HL-60 (cell line): ENCODE measurements around the gene MALT1.

Experiments used
- DNase-seq, 2 experiments: peaks; one replicate each; pipeline ENCODE4 v3.0.0-alpha.2; 2010 to 2020; ENCODE audit warnings: low read depth in 1 of 2, low spot score in 1 of 2
- H3K27ac ChIP-seq: fragments of 250-450 bp; sonication (Bioruptor Pico); replicated peaks from 2 replicates; pipeline ENCODE4 v1.5.1; 2020; ENCODE audit warnings: mild to moderate bottlenecking, moderate library complexity
- H3K27me3 ChIP-seq: fragments of 250-450 bp; sonication (Bioruptor Pico); 2 replicates; pipeline ENCODE4 v1.5.1; 2021; ENCODE audit warnings: mild to moderate bottlenecking, moderate library complexity; ENCODE audit not compliant: insufficient read depth, poor library complexity, severe bottlenecking
- H3K4me3 ChIP-seq: replicated peaks from 2 replicates; pipeline ENCODE4 v1.5.1; 2011; ENCODE audit warnings: mild to moderate bottlenecking, control low read depth, low read length; ENCODE audit not compliant: insufficient read depth
- CTCF ChIP-seq: IDR thresholded peaks from one replicate; pipeline ENCODE4 v1.5.1; 2011; ENCODE audit warnings: low read length, control low read depth, inconsistent platforms; ENCODE audit not compliant: insufficient read depth
- GABPA ChIP-seq: IDR thresholded peaks from 2 replicates; pipeline ENCODE4 v1.6.1; 2012; ENCODE audit warnings: low read depth
- POLR2AphosphoS5 ChIP-seq: IDR thresholded peaks from 2 replicates; pipeline ENCODE4 v1.6.1; 2012; ENCODE audit warnings: low read depth
- REST ChIP-seq: IDR thresholded peaks from 2 replicates; pipeline ENCODE4 v1.6.1; 2012; ENCODE audit warnings: low read depth; ENCODE audit not compliant: insufficient replicate concordance
- SPI1 ChIP-seq: IDR thresholded peaks from 2 replicates; pipeline ENCODE4 v1.6.1; 2012; ENCODE audit warnings: low read depth, mild to moderate bottlenecking, borderline replicate concordance

Gene MALT1

GRCh38 chr18:58753976-58754375 is 82.7 kb downstream of the MALT1 start:
- no peak overlapping the region for H3K27ac ChIP-seq
- H3K27me3 ChIP-seq = no peaks in the 10 kb centered on the region
- no peak for TF ChIP-seq POLR2AphosphoS5
- no peak for TF ChIP-seq REST
- TF ChIP-seq GABPA = no peak
- DNase-seq = no peak
- H3K4me3 ChIP-seq = no peak overlapping the region

GRCh38 chr18:58754544-58755068 is 83.3 kb downstream of the MALT1 start:
- Histone ChIP-seq H3K27me3 (no peaks in the 10 kb centered on the region), H3K27ac (no peak overlapping the region), H3K4me3 (no peak overlapping the region)
- no peak for TF ChIP-seq CTCF
- peak; percentile 80 for TF ChIP-seq POLR2AphosphoS5
- no peak for TF ChIP-seq GABPA
- peak; percentile 16; the same call in 1 of the 2 replicates for TF ChIP-seq SPI1
- TF ChIP-seq REST = no peak
- peak in 1 of 2 experiments; percentile 80 for DNase-seq

DNA sequence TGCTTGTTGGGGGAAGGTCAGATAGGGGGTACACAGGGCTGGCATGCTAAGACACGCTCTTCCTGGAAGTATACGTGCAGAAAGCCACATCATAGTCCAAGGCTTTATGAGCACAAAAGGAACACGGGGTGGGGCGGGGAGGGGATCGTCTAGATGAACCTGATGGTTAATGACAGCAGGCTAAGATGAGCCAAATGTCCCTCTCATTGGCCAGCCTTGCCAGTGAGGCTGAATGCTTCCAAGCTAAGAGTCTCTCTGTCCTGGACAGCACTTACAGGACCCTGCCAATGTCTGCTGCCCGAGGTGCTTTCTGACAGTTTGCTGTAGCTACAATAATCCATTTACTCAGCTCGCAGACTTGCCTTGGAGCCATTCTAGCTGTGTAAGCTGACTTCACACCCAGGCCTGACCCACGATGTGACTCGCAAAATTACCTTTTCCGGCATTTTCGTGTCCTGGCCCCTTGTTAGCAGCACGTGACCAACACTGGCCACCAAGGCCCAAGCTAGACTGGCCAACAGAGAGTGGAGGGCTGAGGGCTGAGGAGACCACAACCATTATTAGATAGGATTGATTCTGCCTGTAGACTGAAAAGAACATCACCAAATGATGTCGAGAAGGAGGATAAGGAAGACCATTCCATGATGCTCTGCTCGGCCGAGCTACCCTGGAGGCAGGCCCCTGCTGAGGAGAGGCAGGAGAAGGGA is 84.2 kb downstream of the MALT1 start:
- no peak for DNase-seq
- TF ChIP-seq SPI1 = no peak
- no peak for TF ChIP-seq CTCF
- no peak for TF ChIP-seq GABPA
- TF ChIP-seq REST = no peak
- Histone ChIP-seq H3K4me3 (no peak overlapping the region), H3K27me3 (no peaks in the 10 kb centered on the region), H3K27ac (no peak overlapping the region)
